HAP-1 (cell line): ENCODE data around the gene ZNF282.
"Not testable (repeated sequence)": the region's sequence is repeated elsewhere in the genome, so short reads cannot be mapped to it uniquely, and the experiment has no call there.

Experiments
- DNase-seq, 2 experiments: peaks; one replicate each; pipeline ENCODE4 v3.0.0-alpha.2; 2016 to 2020; ENCODE audit warnings: low spot score in 2 of 2
- H3K27me3 ChIP-seq: fragments of 250-450 bp; sonication (Bioruptor Pico); 2 replicates; pipeline ENCODE4 v1.5.1; 2020; ENCODE audit warnings: low read depth, mild to moderate bottlenecking, moderate library complexity
- H3K36me3 ChIP-seq: fragments of 250-450 bp; sonication (Bioruptor Pico); replicated peaks from 2 replicates; pipeline ENCODE4 v1.5.1; 2020; ENCODE audit warnings: mild to moderate bottlenecking
- H3K4me1 ChIP-seq: fragments of 250-450 bp; sonication (Bioruptor Pico); 2 replicates; pipeline ENCODE4 v1.5.1; 2020; ENCODE audit warnings: mild to moderate bottlenecking
- H3K4me3 ChIP-seq: fragments of 250-450 bp; sonication (Bioruptor Pico); 2 replicates; pipeline ENCODE4 v1.5.1; 2020; ENCODE audit warnings: mild to moderate bottlenecking, moderate library complexity
- H3K9me3 ChIP-seq: fragments of 250-450 bp; sonication (Bioruptor Pico); 2 replicates; pipeline ENCODE4 v1.5.1; 2020; ENCODE audit warnings: mild to moderate bottlenecking, moderate library complexity
- in situ Hi-C: fragments of 300-500 bp; cut with MboI; formaldehyde crosslinking; loops from 3 replicates; pipeline ENCODE4 v1.14.3; 2020; ENCODE audit warnings: low sequenced_read_pairs, inconsistent platforms, mixed read lengths

Gene ZNF282

DNA sequence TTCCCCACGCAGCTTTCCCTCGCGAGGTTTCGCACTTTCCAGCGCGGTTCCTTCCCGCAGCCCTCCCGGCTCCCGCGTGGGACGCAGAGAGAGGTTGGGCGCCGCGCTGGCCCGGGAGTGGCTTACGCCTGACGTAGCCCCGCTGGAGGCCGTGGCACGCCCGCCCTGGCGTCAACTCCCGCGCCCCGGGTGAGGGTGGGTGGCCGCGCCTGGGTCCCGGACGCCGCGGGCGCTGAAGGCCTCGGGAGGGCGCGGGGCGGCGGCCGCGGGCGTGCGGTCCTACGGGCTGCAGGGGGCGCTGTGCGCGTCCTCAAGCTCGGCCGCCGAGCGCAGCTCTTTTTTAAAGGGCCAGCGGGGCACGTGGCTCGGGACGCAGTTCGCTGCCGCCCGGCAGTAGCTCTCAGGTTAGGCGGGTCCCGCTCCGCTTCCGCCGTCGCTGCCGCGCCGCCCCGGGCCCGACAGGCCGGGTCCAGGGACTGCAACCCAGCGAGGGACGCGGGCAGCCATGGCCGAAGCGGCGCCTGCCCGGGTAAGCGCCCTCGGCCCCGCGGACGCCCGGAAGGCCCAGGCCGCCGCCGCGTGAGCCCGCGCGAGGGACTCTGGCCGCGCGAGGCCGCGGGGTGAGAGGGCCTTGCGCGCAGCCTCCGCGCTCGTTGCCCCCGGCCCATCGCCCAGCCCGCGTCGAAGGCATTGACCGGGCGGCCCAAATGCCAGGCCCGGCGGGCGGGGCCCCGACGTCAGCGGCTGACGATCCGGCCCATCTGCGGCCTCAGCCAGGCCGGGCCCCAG is 66.7 kb downstream of the ZNF282 start, which contains the start of gene ZNF783:
ZNF783 (plus strand) TSS at position 368 of the 789 bp plus-strand sequence; CDS start at position 506, 138 bp downstream.
- no peaks in the 10 kb centered on the region; the same call in 1 of the 2 replicates for H3K36me3 ChIP-seq
- in situ Hi-C loops: no loop called here
- H3K27me3 ChIP-seq: no peaks in the 10 kb centered on the region
- DNase-seq: peak; percentile 81 to 88
- H3K4me3 ChIP-seq: peak within 1 kb of the TSS; percentile 30
- no peaks in the 10 kb centered on the region for H3K9me3 ChIP-seq
- peaks cover 11% of the 10 kb centered on the region for H3K4me1 ChIP-seq

DNA sequence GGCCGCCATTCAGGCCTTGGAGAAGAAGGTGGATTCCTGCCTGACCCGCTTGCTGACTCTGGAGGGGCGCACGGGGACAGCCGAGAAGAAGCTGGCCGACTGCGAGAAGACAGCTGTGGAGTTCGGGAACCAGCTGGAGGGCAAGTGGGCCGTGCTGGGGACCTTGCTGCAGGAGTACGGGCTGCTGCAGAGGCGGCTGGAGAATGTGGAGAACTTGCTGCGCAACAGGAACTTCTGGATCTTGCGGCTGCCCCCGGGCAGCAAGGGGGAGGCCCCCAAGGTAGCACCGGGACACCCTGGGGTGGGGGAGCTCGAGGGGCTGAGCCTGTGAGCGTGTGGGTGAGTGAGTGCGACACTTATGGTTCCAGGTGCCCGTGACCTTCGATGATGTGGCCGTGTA is 71.1 kb downstream of the ZNF282 start:
- no peak overlapping the region for H3K4me3 ChIP-seq
- in situ Hi-C loops: no loop called here
- H3K27me3 ChIP-seq: peaks cover 2% of the 10 kb centered on the region; the same call in 1 of the 2 replicates
- no peaks in the 10 kb centered on the region for H3K9me3 ChIP-seq
- H3K36me3 ChIP-seq: peaks cover 12% of the 10 kb centered on the region
- DNase-seq: no peak
- peaks cover 10% of the 10 kb centered on the region for H3K4me1 ChIP-seq

DNA sequence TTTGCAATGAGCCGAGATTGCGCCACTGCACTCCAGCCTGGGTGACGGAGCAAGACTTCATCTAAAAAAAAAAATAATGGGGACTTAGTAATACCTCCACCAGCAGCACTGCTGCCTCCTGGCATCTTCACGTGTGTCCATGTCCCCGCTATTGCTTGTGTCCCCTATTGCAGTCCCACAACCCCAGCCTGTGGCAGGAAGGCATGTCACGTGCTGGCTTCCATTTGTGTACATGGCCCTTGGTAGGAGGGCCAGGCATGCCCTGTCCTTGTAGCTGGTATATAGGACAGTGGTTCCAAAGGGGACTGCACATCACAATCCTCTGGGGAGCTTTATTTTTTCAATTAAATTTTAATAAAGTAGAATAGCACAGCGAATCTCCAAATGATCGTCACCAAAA is 72.4 kb downstream of the ZNF282 start:
- H3K27me3 ChIP-seq: peaks cover 2% of the 10 kb centered on the region; the same call in 1 of the 2 replicates
- no peaks in the 10 kb centered on the region for H3K9me3 ChIP-seq
- H3K36me3 ChIP-seq: peaks cover 12% of the 10 kb centered on the region
- in situ Hi-C loops: no loop called here
- no peak overlapping the region for H3K4me3 ChIP-seq
- peaks cover 3% of the 10 kb centered on the region; the same call in 1 of the 2 replicates for H3K4me1 ChIP-seq
- no peak for DNase-seq

DNA sequence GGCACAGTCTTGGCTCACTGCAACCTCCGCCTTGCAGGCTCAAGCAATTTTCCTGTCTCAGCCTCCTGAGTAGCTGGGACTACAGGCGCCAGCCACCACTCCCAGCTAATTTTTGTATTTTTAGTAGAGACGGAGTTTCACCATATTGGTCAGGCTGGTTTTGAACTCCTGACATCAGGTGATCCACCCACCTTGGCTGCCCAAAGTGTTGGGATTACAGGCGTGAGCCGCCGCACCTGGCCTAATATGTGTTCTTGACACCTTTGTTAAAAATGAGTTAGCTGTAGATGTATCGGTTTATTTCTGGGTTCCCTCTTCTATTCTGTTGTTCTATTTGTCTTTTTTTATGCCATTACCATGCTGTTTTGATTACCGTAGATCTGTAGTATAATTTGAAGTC is 79.1 kb downstream of the ZNF282 start:
- H3K4me3 ChIP-seq, in situ Hi-C loops, H3K4me1 ChIP-seq, DNase-seq, H3K27me3 ChIP-seq, H3K36me3 ChIP-seq, H3K9me3 ChIP-seq: not testable (repeated sequence)
